GM04503 (cell line): ENCODE data around the gene LSMEM2.
"Not testable (repeated sequence)": the region's sequence is repeated elsewhere in the genome, so short reads cannot be mapped to it uniquely, and the experiment has no call there.

ENCODE experiments used
- DNase-seq: peaks from one replicate; pipeline ENCODE4 v3.0.0-alpha.2; 2012; ENCODE audit warnings: low read depth

The LSMEM2 gene

DNA sequence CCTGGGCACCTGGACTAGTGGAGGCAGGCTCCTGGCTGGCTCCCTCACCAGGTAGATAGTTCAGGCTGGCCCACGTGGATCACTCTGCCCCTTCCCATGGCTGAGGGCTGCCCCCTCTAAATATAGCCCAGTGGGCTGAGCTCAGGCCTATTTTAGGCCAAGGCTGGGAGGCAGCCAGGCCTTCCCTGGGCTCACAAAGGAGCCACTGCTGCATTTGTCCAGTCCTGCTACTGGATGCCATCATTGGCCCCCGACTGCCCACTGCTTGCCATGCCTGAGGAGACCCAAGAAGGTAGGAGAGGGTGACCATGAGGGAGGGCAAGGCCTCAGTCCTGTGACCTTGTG lies at the start of gene LSMEM2:
TSS of gene LSMEM2 (plus strand) at position 208 of the 345 bp plus-strand sequence. CDS start at position 235, 27 bp downstream.
- no peak for DNase-seq

DNA sequence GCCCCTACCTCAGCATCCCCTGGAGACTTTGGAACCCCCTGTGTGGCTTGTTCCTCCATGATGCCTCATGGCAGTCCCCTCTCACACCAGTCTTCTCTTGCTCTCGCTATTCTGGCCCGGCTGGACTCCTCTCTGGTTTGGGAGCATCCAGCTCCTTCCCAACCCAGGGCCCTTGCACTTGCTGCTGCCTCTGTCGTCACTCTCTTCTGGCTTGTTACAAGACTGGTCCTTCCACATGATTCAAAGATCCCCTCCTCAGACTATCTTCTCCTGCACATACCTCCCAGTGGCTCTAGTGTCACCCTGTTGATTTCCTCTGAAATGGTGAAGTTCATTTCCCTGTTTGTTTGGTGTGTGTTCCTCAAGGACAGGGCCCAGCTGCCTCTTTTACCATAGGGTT lies 49.4 kb upstream of the LSMEM2 start:
- DNase-seq, result no peak

DNA sequence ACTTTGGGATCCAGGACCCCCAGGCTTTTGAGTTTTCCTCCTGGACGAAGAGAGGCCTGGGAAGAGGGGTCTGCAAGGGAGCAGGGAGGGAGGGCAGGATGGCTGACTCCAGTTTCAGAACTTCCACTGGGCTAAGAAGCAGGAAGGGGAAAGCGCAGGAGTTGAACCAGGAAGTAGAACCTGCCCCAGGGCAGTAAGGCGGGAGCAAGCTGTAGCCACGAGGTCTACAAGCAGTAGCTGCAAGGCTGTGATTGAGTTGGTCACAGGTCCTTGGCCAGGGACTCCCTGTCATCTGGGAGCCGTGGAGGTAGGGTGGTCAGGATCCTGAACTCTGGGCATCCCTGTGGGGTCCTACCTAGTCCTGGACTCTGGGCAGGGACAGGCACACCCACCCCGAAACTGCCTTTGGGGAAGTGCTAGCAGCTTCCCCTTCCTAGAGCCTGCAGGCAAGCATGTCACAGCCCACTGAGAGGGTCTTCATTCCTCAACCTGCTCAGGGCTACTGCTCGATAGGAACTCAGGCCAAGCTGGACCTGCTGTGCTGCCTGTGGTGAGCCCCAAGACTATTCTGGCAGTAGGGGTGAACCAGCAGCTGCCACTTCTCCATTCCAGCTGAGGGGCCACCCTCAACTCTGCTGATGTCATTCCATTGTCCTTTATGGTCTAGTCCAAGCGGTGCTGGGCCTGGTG lies 48.6 kb upstream of the LSMEM2 start:
- no peak for DNase-seq

DNA sequence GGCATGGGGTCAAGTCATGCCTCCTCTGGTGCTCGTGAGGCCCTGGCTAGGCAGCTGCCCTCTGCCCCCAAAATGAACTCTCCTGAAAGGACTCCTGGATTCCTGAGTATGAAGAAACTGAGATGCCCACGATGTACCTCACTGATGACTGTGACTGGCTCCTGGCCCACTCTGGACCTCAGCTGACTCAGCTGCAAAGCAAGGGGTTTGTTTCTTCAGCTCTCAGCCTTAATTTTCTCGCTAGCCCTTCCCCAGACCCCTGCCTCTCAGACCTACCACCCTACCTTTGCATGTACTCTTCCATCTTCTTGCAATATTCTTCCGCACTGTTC lies 48.1 kb upstream of the LSMEM2 start:
- no peak for DNase-seq

DNA sequence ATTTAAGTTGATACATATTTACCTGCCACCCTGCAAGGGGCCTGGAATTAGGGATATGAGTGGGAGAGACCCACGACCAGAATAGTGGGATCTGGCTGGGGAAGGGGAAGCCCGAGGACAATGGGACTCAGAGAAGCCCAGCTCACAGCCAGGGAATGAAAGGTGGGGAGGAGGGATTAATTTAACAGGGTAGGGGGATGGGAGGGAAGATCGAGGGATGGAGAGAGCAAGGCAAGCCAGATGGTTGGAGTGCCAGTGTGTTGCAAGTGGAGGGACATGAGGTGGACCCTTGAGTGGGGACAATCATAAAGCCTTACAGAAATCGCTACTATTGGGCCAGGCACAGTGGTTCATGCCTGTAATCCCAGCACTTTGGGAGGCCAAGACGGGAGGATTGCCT lies 47.3 kb upstream of the LSMEM2 start:
- no peak for DNase-seq

DNA sequence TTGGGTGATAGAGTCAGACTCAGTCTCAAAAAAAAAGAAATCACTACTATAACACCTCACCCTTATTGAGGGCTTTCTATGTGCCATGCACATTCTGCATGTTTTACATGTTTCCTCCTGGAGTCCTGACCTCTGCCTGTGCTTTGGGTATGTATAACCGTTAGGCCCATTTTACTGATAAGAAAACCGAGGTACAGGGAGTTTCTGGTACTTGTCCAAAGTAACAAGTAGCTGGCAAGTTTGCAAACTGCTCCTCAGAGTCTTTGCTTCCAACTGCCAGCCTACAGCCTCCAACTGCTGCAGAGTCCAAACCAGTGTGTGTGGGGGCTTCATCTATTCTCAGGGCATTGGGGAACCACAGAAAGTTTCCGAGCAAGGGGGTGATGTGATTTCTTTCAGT lies 46.6 kb upstream of the LSMEM2 start:
- DNase-seq, result no peak

DNA sequence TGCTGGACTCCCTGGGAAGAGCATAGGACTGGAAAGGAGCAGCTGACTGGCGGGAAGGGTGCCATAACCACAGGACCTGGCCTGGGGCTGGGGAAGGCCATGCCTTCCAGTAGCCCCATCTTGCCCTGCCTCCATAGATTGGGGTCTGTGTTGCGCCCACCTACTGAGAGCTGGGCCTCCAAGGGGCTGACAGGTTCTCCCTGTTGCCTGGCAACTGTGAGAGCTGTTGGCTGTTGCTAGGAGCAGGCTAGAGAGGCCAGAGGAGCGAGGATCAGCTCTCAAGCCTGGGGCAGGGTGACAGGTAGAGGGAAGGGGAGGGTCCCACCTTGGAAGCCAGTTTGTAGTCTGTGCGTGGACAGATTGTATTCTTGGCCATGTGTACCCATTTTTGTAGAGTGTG lies 45.7 kb upstream of the LSMEM2 start:
- no peak for DNase-seq

DNA sequence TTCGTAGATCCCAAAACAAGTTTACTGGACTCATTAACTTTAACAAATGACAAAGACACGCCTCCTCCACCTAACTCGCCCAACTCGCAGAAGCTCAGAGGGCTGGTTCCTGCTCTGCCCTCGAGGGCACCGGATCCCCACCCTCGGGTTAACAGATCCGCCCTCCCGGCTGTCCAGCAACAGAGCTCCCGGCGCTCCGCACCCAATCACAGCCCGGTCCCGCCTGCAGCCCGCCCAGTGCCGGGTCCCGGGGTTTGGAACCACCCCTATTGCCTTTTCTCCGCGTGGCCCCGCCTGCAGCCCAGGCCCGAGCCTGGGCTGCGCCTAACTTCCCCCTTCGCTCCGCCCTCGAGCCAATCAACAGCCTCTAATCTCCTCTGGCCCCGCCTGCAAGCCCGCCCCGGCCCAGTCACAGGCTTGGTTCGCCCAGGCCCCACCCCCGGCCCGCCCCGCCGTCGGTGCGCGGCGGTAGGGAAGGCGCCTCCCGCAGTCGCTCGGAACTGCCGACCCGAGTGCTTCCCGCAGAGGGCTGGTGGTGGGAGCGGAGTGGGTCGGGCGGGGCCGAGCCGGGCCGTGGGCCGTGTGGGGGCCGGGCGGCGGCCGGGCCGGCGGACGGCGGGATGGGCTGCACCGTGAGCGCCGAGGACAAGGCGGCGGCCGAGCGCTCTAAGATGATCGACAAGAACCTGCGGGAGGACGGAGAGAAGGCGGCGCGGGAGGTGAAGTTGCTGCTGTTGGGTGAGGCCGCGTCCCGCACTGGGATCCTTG lies 43.0 kb upstream of the LSMEM2 start, which contains the start of gene GNAI2:
TSS of gene GNAI2 (plus strand) at position 489 of the 768 bp plus-strand sequence. CDS start at position 621, 132 bp downstream.
- DNase-seq, result peak; percentile 95

DNA sequence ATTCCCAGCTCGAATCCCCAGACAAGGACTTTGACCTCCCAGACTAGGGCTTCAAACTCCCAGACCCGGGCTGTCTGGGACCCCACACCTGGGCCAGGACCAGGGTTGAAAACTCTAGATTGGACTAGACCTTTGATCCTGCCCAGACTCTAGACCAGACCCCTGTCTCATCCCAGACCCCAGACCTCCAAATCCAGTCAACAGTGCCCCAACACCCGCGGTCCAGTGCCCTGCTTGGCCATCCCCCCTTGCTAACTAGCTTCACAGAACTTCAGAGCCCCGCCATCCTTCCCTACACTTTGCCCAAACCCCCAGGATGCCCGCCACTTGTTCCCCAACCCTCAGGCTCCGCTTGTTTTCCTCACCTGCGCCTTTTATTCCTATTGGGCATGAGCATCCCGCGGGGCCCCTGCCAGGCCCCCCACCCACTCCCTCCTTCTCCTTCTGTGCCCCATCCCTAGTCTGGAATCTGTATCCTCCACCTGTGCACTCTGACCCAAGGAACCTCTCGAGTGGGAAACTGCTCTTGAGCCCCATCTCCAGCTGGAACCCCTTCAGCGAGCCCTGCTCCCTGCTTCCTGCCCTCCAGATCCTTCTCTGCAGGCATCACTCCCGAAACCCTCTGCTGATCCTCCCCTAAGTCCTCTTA lies 42.3 kb upstream of the LSMEM2 start:
- no peak for DNase-seq

DNA sequence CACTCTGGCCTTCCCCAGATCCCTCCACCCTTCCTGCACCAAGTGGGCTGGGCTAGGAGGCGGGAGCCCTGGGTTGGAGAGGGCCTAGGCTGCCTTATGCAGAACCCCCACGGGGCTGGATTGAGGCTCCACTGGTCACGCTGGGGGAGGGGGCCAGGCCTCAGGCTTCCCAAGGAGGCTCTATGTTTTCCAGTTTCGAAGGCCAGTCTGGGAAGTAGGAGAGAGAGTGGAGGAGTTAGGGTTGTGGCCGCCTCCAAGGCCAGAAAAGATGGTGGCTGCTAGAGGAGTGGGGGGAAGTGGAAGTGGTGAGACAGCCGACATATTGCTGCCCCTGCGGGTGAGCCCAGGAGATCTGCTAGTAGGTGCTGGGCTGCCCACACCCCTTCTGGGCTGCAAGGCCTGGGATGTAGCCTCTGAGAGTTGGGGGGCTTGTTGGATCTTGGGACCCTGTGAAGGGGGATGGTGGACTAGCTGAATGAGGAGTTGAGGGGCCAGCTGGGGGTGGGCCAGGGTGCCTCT lies 41.7 kb upstream of the LSMEM2 start:
- no peak for DNase-seq

DNA sequence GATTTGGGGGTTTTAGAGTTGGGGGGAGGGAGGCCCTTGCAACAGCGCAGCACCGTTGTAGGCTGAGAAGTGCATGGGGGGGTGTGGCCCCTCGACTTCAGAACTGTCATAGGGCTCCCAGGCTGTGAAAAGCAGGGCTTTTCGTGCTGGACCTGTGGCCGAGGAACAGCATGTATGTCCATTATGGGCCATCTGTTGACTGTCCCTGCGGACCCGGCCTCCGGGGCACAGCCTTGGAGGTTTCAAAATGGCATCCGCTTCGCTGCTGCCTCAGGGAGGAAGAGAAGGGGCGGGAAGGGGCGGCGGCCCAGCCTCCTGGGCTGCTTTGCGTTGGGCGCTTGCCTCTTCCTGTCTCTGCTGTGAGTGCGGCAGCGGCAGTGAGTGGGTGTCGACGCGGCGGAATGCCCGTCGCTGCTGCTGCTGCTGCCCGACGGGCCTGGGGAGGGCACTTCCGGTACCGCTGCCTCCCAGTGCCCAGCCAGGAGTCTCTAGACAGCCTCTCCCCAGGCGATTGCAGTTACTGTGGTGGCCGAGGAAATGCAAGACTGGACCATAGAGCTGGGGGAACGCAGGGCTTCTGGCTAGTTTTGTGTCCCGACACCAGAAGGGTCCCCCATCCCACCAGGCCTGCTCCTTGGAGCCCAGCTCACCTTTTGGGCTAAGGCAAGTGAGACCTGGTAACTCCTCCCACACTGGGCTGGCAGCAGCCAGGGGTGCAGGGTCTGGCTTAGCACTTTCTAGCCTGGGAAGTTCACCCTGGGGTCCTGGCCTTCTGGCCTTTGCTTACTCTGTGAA lies 40.9 kb upstream of the LSMEM2 start:
- peak; percentile 53 for DNase-seq

DNA sequence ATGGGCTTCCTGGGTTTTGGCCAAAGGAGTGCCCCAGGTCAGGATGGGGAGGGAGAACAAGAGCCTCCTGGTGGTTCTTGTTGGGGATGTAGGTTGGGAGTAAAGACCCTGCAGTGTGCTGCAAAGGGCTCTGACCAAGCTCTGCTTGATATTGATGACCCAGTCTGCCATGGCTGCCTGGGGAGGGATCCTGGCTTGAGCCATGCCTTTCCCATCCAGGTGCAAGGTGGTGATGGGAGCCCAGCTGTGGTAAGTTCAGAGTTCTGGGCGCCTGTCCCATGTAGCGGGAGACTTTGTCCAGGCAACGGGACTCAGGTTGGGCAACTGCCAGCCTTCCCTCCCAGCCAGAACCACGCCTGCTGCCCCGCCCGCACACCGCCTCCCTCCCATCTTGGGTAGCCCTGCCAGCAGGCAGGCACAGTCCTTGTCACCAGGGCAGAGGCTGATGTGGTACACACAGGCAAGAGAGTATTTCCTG lies 40.3 kb upstream of the LSMEM2 start:
- no peak for DNase-seq

DNA sequence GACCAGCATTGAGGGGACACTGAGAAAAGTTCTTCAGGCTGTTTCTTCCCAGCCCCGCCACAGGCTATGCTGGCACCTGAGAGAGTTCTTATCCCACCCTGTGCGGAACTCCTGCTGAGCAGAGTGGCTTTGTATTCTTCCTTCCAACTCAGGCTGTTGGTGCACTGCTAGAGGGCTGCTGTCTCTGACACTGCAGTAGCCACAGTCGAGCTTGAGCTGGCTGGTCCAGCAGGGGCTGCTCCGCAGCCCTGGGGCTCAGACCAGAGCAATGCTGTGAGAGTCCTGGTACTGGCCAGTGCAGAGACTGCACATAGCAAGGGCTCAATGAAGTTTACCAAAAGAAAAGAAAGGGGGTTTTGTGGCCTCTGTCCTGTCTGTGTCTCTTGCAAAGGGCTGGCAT lies 39.2 kb upstream of the LSMEM2 start:
- no peak for DNase-seq

DNA sequence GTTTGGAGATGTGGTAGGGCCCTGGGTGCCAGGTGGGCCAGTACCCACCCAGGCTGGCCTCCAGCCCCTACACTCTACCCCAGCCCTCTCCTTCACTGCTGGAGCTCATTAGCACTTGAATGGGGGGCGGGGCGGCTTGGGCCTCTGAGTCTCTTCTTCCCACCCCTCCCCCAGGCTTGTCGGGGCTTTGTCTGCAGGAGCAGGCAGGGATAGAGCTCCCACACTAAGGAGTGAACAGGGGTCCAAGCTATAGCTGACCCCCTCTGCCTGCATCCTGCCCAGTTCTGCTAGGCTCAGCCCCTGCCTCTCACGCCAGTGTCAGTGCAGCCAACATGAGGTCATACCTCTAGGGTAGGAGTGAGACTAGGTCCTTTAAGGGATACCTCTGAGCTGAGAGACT lies 37.7 kb upstream of the LSMEM2 start:
- no peak for DNase-seq

DNA sequence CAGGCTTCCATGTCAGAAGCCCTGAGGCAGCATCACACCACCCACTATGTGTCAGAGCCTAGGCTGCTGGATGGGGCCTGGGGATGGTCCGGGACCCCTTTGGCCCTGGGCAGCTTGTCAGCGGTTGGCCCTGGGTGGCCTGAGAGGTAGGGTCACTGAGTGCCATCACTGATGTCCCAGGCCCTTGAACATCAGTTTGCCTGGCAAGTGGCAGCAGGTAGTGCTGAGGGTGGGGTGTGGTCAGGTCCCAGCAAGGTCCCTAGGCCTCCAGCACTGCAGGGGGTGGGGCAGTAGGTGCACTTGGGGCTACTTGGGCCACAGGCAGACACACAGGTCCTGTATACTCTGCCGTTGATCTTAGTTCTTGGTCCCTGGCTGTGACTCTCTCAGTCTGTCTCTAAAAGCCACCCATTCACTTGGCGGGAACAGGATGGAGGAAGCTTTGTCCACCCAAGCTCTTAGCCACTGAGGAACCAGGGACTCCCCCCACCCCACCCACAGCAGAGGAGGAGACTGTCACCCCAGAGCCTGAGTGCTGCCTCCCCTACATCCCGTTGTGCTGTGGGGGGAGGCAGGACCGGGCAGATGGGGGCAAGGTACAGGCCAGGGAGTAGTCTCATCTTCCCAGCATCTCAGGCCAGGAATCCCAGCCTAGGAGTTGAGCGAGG lies 37.0 kb upstream of the LSMEM2 start:
- DNase-seq, result no peak

DNA sequence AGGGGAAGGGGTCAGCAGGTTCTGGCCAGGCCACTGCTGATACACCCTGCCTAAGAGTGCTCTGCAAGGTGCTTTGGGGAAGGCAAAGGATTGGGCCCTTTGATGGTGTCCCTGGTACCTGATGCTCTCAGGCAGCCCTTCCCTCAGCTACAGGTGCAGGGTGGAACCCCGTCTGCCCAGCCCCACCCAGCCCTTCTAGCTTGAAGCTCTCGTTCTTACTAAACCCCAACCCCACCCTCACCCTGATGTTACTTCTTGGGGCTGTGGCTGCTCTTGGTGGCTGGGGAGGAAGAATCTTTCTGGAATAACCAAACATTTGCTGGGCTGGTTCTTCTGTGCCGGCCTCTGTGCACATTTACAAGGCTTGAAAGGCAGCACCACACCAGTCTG lies 36.5 kb upstream of the LSMEM2 start:
- DNase-seq, result no peak

DNA sequence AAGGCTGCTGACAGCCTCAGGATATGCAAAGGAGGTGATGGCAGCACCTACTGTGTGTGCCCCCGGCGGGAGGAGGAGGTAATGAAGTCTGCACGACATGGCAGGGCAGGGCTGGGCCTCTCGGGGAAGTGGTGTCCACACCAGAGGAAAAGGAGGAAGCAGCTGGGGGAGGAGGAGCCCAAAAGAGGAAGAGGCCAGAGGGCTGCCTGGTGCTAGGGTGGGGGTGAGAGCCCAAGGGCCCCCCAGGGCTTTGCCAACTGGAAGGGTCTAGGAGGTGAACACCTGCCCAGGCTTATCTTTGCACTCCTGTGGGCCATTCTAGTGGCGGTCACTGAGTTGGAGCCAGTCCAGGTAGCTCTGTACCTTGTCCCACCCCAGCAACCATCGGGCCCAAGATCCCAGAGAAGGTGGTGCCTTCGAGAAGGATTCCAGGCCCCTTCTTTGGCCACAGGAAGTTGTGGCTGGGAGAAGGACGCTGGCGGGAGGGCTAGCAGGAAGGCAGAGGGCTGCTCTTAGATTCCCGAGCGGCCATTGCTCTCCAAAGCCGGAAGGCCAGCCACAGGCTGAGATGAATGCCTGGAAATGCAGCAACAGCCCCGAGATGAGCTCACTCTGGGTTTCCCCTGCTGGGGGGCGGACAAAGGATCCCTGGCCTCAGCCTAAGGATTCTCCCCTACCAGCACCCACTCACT lies 35.9 kb upstream of the LSMEM2 start:
- no peak for DNase-seq

DNA sequence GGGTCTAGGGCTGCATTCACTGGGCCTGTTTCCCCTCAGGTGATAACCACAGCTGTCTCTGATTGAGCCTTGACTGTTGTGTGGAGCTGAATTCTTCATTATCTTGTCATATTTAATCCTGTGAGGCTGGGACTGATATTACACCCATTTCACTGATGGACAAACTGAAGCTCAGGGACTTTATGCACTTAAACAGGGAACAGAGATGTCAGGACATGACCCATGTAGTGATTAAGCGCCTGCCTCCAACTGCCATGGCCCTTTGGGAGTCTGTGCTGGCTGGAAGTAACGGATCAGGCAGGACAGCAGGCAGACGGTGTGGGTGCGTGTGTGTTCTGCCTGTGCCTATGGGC lies 35.4 kb upstream of the LSMEM2 start:
- no peak for DNase-seq

DNA sequence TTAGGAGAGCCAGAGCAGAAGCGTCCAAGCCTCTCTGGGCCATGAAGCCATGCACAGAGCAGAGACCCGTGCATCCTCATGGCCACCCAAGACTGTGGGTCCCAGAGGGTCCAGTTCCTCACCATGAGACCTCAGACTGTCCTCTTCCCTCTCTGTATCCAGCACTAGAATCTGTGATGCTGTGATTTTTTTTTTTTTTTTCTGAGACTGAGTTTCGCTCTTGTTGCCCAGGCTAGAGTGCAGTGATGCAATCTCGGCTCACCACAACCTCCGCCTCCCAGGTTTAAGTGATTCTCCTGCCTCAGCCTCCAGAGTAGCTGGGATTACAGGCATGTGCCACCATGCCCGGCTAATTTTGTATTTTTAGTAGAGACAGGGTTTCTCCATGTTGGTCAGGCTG lies 34.1 kb upstream of the LSMEM2 start:
- DNase-seq, result not testable (repeated sequence)

DNA sequence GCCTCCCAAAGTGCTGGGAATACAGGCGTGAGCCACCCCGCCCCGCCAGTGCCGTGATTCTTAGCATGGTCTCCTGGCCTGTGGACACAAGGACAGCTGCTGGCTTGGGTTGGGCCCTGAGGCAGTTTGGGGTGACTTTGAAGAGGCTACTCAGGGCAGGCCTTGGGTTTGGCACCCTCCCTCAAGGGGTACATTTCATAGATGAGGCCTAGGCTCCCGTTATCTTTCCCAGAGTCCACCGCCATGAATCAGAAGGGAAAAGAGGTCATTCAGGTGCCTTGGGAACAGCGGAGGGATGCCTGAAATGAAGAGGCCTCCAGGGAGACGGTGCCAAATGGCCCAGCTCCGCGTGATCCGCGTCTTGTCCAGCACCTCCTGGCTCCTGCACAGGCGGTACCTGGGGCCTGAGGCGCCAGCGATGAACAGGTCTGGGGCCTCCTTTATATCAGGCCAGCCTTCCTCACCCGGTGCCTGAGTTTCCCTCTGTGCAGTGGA lies 33.6 kb upstream of the LSMEM2 start:
- DNase-seq, result no peak
